Lower leg skin (tissue), 3 donors: ENCODE data around the gene FAM219B.

Experiments
- CTCF ChIP-seq, 3 donors: fragments of 450-650 bp; IDR thresholded peaks; one replicate each; pipeline ENCODE4 v1.5.1; 2016; ENCODE audit warnings: antibody characterized with exemption in 3 of 3, mild to moderate bottlenecking in 3 of 3, moderate library complexity in 2 of 3
- POLR2A ChIP-seq, 2 donors: fragments of 450-650 bp; IDR thresholded peaks; one replicate each; pipeline ENCODE4 v1.6.1; 2016 to 2017; ENCODE audit warnings: antibody characterized with exemption in 2 of 2, mild to moderate bottlenecking in 1 of 2, moderate library complexity in 1 of 2

- TF ChIP-seq CTCF (IDR thresholded peaks at IDR 0.05): no peak
- no peak for TF ChIP-seq POLR2A (IDR thresholded peaks at IDR 0.05)
Observed at GRCh38 chr15:74917676-74918075, 11.0 kb upstream of the FAM219B start.
